ENCODE results near the gene GOPC. TPM values are rescaled to one million over a fixed set of nuclear protein-coding genes. Genes with fewer than 3 reads are reported as not detected.

The GOPC gene
- total RNA-seq, 1 experiment from 2014 or later: 20.8 TPM

DNA sequence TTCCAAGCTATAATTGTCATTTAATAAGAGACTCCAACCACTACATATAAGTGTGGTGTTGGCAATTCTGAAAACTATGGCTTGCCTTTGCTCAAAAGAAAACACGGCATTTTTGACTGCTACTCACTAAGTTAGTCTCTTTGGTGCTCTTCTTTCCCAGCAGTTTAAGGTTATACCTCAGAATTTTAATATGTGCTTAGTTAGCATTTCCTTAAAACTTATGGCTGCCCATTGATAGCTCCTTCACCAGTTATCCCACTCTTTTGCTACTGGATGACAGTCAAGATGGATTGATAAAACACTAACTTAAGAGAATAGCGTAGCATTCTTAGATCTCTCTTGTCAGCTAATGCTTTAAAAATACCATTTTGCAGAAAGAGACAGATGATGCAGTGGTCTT, 34.1 kb downstream of the GOPC start:
- intact Hi-C loops (cut with micrococcal nuclease; ENCODE audit: unreplicated experiment): no loop called here
- TF ChIP-seq, protein P1, sequence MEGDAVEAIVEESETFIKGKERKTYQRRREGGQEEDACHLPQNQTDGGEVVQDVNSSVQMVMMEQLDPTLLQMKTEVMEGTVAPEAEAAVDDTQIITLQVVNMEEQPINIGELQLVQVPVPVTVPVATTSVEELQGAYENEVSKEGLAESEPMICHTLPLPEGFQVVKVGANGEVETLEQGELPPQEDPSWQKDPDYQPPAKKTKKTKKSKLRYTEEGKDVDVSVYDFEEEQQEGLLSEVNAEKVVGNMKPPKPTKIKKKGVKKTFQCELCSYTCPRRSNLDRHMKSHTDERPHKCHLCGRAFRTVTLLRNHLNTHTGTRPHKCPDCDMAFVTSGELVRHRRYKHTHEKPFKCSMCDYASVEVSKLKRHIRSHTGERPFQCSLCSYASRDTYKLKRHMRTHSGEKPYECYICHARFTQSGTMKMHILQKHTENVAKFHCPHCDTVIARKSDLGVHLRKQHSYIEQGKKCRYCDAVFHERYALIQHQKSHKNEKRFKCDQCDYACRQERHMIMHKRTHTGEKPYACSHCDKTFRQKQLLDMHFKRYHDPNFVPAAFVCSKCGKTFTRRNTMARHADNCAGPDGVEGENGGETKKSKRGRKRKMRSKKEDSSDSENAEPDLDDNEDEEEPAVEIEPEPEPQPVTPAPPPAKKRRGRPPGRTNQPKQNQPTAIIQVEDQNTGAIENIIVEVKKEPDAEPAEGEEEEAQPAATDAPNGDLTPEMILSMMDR (conservative IDR thresholded peaks at IDR 0.05; ENCODE audit: low read depth, low read length): no peak
- TF ChIP-seq EZH2 (IDR thresholded peaks at IDR 0.05; ENCODE audit: borderline replicate concordance, low read depth, low read length, poor library complexity, severe bottlenecking): no peak
- CTCF ChIA-PET: no interaction called here

DNA sequence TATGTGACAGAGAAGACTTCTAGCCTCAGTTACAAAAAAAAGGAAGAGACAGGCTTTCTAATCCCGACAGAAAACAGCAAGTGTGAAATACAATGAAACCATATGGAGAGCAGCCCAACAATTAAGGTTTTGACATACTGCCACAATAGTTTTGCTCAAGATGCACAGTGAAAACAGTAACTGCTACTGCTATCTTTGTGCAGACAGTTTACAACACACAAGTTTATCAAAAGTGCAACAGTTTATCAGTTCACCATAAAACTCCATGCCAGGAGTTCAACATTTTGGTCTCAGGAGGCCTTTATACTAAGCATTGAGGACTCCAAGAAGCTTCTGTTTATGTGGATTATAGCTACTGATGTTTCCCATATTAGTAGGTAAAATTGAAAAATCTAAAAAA, 37.6 kb downstream of the GOPC start:
- H3K4me1 ChIP-seq (ENCODE audit: insufficient read depth, low read length, poor library complexity, severe bottlenecking): peaks cover 4% of the 10 kb centered on the region

More for the DNA sequence above, 34.1 kb downstream of the GOPC start:
- Histone ChIP-seq H3K27me3 (replicated peaks; ENCODE audit: insufficient read depth, low read depth, low read length, poor library complexity) (no peaks in the 10 kb centered on the region), H3K4me1 (ENCODE audit: insufficient read depth, low read length, poor library complexity, severe bottlenecking) (no peaks in the 10 kb centered on the region), H3K27ac (ENCODE audit: low read depth, low read length, poor library complexity, severe bottlenecking) (no peak overlapping the region), H3K9me3 (ENCODE audit: low read depth, low read length, poor library complexity, severe bottlenecking) (no peaks in the 10 kb centered on the region), H3K36me3 (ENCODE audit: insufficient read depth, low read length, poor library complexity, severe bottlenecking) (peaks cover 27% of the 10 kb centered on the region), H3K4me3 (ENCODE audit: low read depth, low read length, poor library complexity, severe bottlenecking) (no peak overlapping the region)
- no TSS peak for BruUV-seq (replicated peaks)
- POLR2A ChIA-PET (ENCODE audit: low non-redundant PET): interaction anchor here (0.6 kb wide), 1 partner anchor 168 kb away, joined by 5 read pairs; no protein-coding TSS in a partner anchor
- no peak for DNase-seq (ENCODE audit: low spot score)

DNA sequence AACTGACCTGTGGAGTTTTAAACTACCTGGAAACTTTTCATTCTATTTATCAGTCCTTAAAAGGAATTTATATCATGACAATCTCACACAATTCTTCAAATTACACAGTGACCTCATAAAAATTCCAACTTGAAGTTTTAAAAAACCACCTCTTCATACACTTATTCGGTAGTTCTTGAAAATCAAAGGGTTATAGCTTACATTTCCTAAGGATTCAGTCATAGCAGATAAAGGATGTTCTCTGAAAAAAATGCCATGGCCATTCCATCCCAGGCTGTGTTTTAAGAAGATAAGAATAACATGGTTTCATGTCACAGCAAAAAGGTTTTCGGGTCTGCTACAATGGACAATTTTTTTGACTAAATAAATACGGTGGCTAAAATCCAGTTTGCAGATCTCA, 41.2 kb downstream of the GOPC start:
- ChIA-PET CTCF (no interaction called here), POLR2A (ENCODE audit: low non-redundant PET) (interaction anchor here (0.6 to 0.7 kb wide), 2 partner anchors 10 to 32 kb away, joined by 3 to 4 read pairs; no protein-coding TSS in a partner anchor)
- Histone ChIP-seq H3K36me3 (ENCODE audit: insufficient read depth, low read length, poor library complexity, severe bottlenecking) (peaks cover 3% of the 10 kb centered on the region), H3K4me3 (ENCODE audit: low read depth, low read length, poor library complexity, severe bottlenecking) (no peak overlapping the region), H3K9me3 (ENCODE audit: low read depth, low read length, poor library complexity, severe bottlenecking) (no peaks in the 10 kb centered on the region), H3K27me3 (replicated peaks; ENCODE audit: insufficient read depth, low read depth, low read length, poor library complexity) (no peaks in the 10 kb centered on the region), H3K4me1 (ENCODE audit: insufficient read depth, low read length, poor library complexity, severe bottlenecking) (peaks cover 4% of the 10 kb centered on the region), H3K27ac (ENCODE audit: low read depth, low read length, poor library complexity, severe bottlenecking) (no peak overlapping the region)
- no TSS peak for BruUV-seq (replicated peaks)
- intact Hi-C loops (cut with micrococcal nuclease; ENCODE audit: unreplicated experiment): no loop called here
- no peak for TF ChIP-seq EZH2 (IDR thresholded peaks at IDR 0.05; ENCODE audit: borderline replicate concordance, low read depth, low read length, poor library complexity, severe bottlenecking)
- TF ChIP-seq, protein P1 (conservative IDR thresholded peaks at IDR 0.05; ENCODE audit: low read depth, low read length): no peak
- DNase-seq (ENCODE audit: low spot score): no peak

More for the DNA sequence above, 37.6 kb downstream of the GOPC start:
- BruUV-seq (replicated peaks): no TSS peak
- H3K36me3 ChIP-seq (ENCODE audit: insufficient read depth, low read length, poor library complexity, severe bottlenecking): peaks cover 25% of the 10 kb centered on the region
- H3K9me3 ChIP-seq (ENCODE audit: low read depth, low read length, poor library complexity, severe bottlenecking): no peaks in the 10 kb centered on the region
- TF ChIP-seq EZH2 (IDR thresholded peaks at IDR 0.05; ENCODE audit: borderline replicate concordance, low read depth, low read length, poor library complexity, severe bottlenecking): no peak
- intact Hi-C loops (cut with micrococcal nuclease; ENCODE audit: unreplicated experiment): no loop called here
- DNase-seq (ENCODE audit: low spot score): no peak
- ChIA-PET POLR2A (ENCODE audit: low non-redundant PET) (no interaction called here), CTCF (no interaction called here)
- H3K27me3 ChIP-seq (replicated peaks; ENCODE audit: insufficient read depth, low read depth, low read length, poor library complexity): no peaks in the 10 kb centered on the region
- no peak overlapping the region for H3K4me3 ChIP-seq (ENCODE audit: low read depth, low read length, poor library complexity, severe bottlenecking)
- H3K27ac ChIP-seq (ENCODE audit: low read depth, low read length, poor library complexity, severe bottlenecking): no peak overlapping the region

DNA sequence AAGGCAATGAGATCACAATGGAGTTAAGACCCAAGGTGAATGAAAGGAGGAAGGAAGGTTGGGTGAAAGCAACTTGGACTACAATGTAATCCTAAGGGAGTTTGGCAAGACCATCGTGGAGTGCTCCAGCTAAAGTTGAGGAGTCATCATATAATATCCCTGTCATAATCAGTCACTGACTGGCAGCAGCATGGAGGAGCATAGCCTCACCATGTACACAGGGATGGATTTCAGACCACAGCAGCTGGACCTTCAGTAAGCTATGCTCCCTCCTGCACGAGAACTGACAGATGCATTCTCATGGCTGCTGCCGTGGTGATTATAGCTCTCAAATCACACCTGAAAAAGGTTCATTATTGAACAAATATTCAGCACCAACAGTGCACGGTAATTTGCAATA, 43.0 kb downstream of the GOPC start:
- ChIA-PET POLR2A (ENCODE audit: low non-redundant PET) (no interaction called here), CTCF (no interaction called here)
- H3K36me3 ChIP-seq (ENCODE audit: insufficient read depth, low read length, poor library complexity, severe bottlenecking): peaks cover 3% of the 10 kb centered on the region
- H3K4me1 ChIP-seq (ENCODE audit: insufficient read depth, low read length, poor library complexity, severe bottlenecking): peaks cover 4% of the 10 kb centered on the region
- DNase-seq (ENCODE audit: low spot score): no peak
- intact Hi-C loops (cut with micrococcal nuclease; ENCODE audit: unreplicated experiment): no loop called here
- H3K27ac ChIP-seq (ENCODE audit: low read depth, low read length, poor library complexity, severe bottlenecking): no peak overlapping the region
- no TSS peak for BruUV-seq (replicated peaks)
- no peaks in the 10 kb centered on the region for H3K9me3 ChIP-seq (ENCODE audit: low read depth, low read length, poor library complexity, severe bottlenecking)
- H3K27me3 ChIP-seq (replicated peaks; ENCODE audit: insufficient read depth, low read depth, low read length, poor library complexity): no peaks in the 10 kb centered on the region
- TF ChIP-seq, protein P1 (conservative IDR thresholded peaks at IDR 0.05; ENCODE audit: low read depth, low read length): no peak
- no peak for TF ChIP-seq EZH2 (IDR thresholded peaks at IDR 0.05; ENCODE audit: borderline replicate concordance, low read depth, low read length, poor library complexity, severe bottlenecking)
- no peak overlapping the region for H3K4me3 ChIP-seq (ENCODE audit: low read depth, low read length, poor library complexity, severe bottlenecking)

All from A673 (cell line).